Vagina (tissue), 2 donors: Measurements from ENCODE around the gene ATP6V1A.

Experiments used
- CTCF ChIP-seq, 3 experiments: fragments of 450-650 bp in 2 of 3; fragments of 200-600 bp in 1 of 3; sonication (generic) in 1 of 3; IDR thresholded peaks; one replicate each; pipeline ENCODE4 v1.5.1; 2017 to 2019; ENCODE audit warnings: antibody characterized with exemption in 3 of 3, mild to moderate bottlenecking in 2 of 3, moderate library complexity in 2 of 3
- POLR2A ChIP-seq, 2 donors: fragments of 450-650 bp; IDR thresholded peaks; one replicate each; pipeline ENCODE4 v1.6.1; 2017; ENCODE audit warnings: antibody characterized with exemption in 2 of 2, mild to moderate bottlenecking in 2 of 2, moderate library complexity in 2 of 2

DNA sequence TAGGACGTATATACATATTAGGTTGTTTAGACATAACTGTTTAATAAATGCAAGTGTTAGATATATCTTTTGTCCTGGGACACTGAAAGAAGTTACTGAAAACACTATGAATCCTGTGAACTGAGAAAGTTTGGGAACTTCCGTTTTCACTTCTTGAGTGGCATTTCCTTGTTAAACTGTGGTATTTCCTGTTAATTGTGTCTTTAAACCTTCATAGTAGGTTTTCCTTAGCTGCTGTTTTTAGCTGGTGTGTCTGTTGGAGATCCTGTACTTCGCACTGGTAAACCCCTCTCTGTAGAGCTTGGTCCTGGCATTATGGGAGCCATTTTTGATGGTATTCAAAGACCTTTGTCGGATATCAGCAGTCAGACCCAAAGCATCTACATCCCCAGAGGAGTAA is 37.1 kb downstream of the ATP6V1A start:
- TF ChIP-seq CTCF (IDR thresholded peaks at IDR 0.05) (no peak), POLR2A (IDR thresholded peaks at IDR 0.05) (no peak)
